OCI-LY3 (cell line): ENCODE results near the gene BIRC6.

ENCODE experiments used
- EZH2phosphoT487 ChIP-seq: fragments of 200-600 bp; shearing (Covaris generic); IDR thresholded peaks from 2 replicates; pipeline ENCODE4 v1.6.1; 2018; ENCODE audit warnings: antibody characterized with exemption, mixed run types, low read depth
- TF ChIP-seq, protein P1 (sequence below): fragments of 200-600, 300-600 bp; sonication (generic); IDR thresholded peaks from 2 replicates; pipeline ENCODE4 v1.5.1; 2014; ENCODE audit warnings: antibody characterized with exemption, low read length, low read depth

DNA sequence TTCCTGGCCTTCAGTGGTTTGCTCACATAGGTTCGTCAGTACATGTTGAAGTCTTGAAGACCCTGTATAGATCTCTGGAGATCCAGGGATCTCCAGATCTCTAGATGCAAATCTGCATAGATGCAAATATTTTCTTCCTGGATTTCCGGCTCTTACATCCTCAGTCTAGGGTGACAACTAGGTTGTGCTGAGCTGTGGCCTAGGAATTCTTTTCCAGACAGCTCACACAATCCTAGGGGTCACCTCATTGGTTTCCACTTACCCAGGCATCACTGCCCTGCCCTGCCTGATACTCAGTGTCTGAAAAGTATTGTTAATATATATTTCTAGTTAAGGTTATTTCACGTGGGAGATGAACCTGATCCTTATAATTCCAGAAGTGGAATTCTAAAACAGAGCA, 165.9 kb downstream of the BIRC6 start:
- TF ChIP-seq, protein P1, sequence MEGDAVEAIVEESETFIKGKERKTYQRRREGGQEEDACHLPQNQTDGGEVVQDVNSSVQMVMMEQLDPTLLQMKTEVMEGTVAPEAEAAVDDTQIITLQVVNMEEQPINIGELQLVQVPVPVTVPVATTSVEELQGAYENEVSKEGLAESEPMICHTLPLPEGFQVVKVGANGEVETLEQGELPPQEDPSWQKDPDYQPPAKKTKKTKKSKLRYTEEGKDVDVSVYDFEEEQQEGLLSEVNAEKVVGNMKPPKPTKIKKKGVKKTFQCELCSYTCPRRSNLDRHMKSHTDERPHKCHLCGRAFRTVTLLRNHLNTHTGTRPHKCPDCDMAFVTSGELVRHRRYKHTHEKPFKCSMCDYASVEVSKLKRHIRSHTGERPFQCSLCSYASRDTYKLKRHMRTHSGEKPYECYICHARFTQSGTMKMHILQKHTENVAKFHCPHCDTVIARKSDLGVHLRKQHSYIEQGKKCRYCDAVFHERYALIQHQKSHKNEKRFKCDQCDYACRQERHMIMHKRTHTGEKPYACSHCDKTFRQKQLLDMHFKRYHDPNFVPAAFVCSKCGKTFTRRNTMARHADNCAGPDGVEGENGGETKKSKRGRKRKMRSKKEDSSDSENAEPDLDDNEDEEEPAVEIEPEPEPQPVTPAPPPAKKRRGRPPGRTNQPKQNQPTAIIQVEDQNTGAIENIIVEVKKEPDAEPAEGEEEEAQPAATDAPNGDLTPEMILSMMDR = no peak
- TF ChIP-seq EZH2phosphoT487 = no peak
